GM12878 (cell line): ENCODE data around the gene EEF1AKMT3. TPM values are rescaled to one million over a fixed set of nuclear protein-coding genes. Genes with fewer than 3 reads are reported as not detected.

Experiments
- E2F8 ChIP-seq: fragments of 450-650 bp; IDR thresholded peaks from 2 replicates; pipeline ENCODE4 v1.6.1; 2018; ENCODE audit warnings: mild to moderate bottlenecking, low read depth, moderate library complexity; ENCODE audit not compliant: partially characterized antibody
- RAD21 ChIP-seq: IDR thresholded peaks from 2 replicates; pipeline ENCODE4 v1.6.1; 2011; ENCODE audit warnings: mild to moderate bottlenecking, low read depth, low read length, moderate library complexity; ENCODE audit not compliant: insufficient read depth
- ZBTB11 ChIP-seq: fragments of 450-650 bp; formaldehyde crosslinking; IDR thresholded peaks from 2 replicates; pipeline ENCODE4 v1.5.0; 2022; ENCODE audit warnings: mild to moderate bottlenecking, missing genetic modification characterization
- polyA plus RNA-seq, 11 experiments: library from polyadenylated mRNA; depleted of rRNA in 4 of 11; unstranded in 6 of 11; stranded (reverse) in 5 of 11; fragments of >200 nt; fragmentation: Nextera tagmentation in 4 of 11; fragmentation: Illumina TruSeq in 1 of 11; extraction: Ambion mirVana in 4 of 11; extraction: Trizol in 1 of 11; gene quantifications; 1 replicate in 1 of 11; 2 replicates in 10 of 11; pipeline versions ENCODE4 v1.2.1 to v1.2.3, GENCODE V29; 2011 to 2016; ENCODE audit warnings: inconsistent platforms in 2 of 11, missing spikeins in 2 of 11, low read depth in 1 of 11
- total RNA-seq, 4 experiments: library from RNA; depleted of rRNA in 3 of 4; stranded (reverse); fragments of >200 nt in 3 of 4; fragmentation: Illumina TruSeq in 1 of 4; extraction: Trizol in 1 of 4; gene quantifications; 2 replicates each; pipeline versions ENCODE4 v1.2.1 to v1.2.3, GENCODE V29; 2013 to 2021

The EEF1AKMT3 gene
- total and polyA plus RNA-seq, 10 of the 15 experiments (the other 5 are each of a cell fraction or from before 2014, with no cell fraction given), result 1.2 to 8.2 (median 3.5) TPM

GRCh38 chr12:57730336-57731067 is 41.9 kb upstream of the EEF1AKMT3 start (continued):
- TF ChIP-seq E2F8, result no peak
- TF ChIP-seq ZBTB11 (CRISPR knock-in tag), result no peak
- TF ChIP-seq RAD21, result no peak
